Stomach (tissue), 4 donors: Measurements from ENCODE around the gene DCBLD1.

Source experiments
- EP300 ChIP-seq: sonication (generic); formaldehyde crosslinking; IDR thresholded peaks from one replicate; pipeline ENCODE4 v1.6.1; 2017; ENCODE audit warnings: antibody characterized with exemption
- POLR2A ChIP-seq, 4 donors: fragments of 450-650 bp; IDR thresholded peaks; one replicate each; pipeline ENCODE4 v1.6.1; 2016; ENCODE audit warnings: antibody characterized with exemption in 4 of 4, control low read depth in 2 of 4, mild to moderate bottlenecking in 1 of 4, moderate library complexity in 1 of 4
- TF ChIP-seq, protein P1 (sequence below), 7 experiments: fragments of 450-650 bp in 4 of 7; fragments of 200-600 bp in 3 of 7; sonication (generic) in 3 of 7; IDR thresholded peaks; one replicate each; pipeline ENCODE4 v1.5.1; 2016 to 2019; ENCODE audit warnings: antibody characterized with exemption in 7 of 7, control low read depth in 2 of 7, mild to moderate bottlenecking in 1 of 7

GRCh38 chr6:117513778-117514365 lies 31.4 kb downstream of the DCBLD1 start:
- TF ChIP-seq, protein P1, sequence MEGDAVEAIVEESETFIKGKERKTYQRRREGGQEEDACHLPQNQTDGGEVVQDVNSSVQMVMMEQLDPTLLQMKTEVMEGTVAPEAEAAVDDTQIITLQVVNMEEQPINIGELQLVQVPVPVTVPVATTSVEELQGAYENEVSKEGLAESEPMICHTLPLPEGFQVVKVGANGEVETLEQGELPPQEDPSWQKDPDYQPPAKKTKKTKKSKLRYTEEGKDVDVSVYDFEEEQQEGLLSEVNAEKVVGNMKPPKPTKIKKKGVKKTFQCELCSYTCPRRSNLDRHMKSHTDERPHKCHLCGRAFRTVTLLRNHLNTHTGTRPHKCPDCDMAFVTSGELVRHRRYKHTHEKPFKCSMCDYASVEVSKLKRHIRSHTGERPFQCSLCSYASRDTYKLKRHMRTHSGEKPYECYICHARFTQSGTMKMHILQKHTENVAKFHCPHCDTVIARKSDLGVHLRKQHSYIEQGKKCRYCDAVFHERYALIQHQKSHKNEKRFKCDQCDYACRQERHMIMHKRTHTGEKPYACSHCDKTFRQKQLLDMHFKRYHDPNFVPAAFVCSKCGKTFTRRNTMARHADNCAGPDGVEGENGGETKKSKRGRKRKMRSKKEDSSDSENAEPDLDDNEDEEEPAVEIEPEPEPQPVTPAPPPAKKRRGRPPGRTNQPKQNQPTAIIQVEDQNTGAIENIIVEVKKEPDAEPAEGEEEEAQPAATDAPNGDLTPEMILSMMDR (IDR thresholded peaks at IDR 0.05) = no peak
- TF ChIP-seq POLR2A (IDR thresholded peaks at IDR 0.05) = no peak
- TF ChIP-seq EP300 = no peak
